Liver (tissue), 9 donors: ENCODE results near the gene ERAL1. TPM values are rescaled to one million over a fixed set of nuclear protein-coding genes. Genes with fewer than 3 reads are reported as not detected.

Source experiments
- DNase-seq: peaks from one replicate; pipeline ENCODE4 v3.0.0-alpha.2; 2017; ENCODE audit warnings: low spot score
- H3K27ac ChIP-seq, 2 donors: one replicate each; pipeline ENCODE4 v1.7.0; 2013; ENCODE audit warnings: inconsistent platforms in 2 of 2, low read length in 2 of 2, control low read depth in 1 of 2, low read depth in 1 of 2, mild to moderate bottlenecking in 1 of 2
- H3K27me3 ChIP-seq, 4 donors: one replicate each; pipeline versions ENCODE4 v1.6.1 to v1.7.0; 2013; ENCODE audit warnings: low read length in 3 of 4, inconsistent platforms in 1 of 4, mild to moderate bottlenecking in 1 of 4, moderate library complexity in 1 of 4; ENCODE audit not compliant: control insufficient read depth in 4 of 4, insufficient read depth in 4 of 4
- H3K36me3 ChIP-seq, 4 donors: one replicate each; pipeline versions ENCODE4 v1.6.1 to v1.7.0; 2013; ENCODE audit warnings: low read length in 3 of 4, mild to moderate bottlenecking in 3 of 4, low read depth in 1 of 4, moderate library complexity in 1 of 4; ENCODE audit not compliant: control insufficient read depth in 4 of 4, insufficient read depth in 3 of 4
- H3K4me1 ChIP-seq, 4 donors: one replicate each; pipeline versions ENCODE4 v1.6.1 to v1.7.0; 2013; ENCODE audit warnings: low read length in 3 of 4, mild to moderate bottlenecking in 3 of 4, moderate library complexity in 1 of 4; ENCODE audit not compliant: control insufficient read depth in 4 of 4, insufficient read depth in 4 of 4
- H3K4me3 ChIP-seq, 3 donors: one replicate each; pipeline versions ENCODE4 v1.6.1 to v1.7.0; 2013; ENCODE audit warnings: low read length in 3 of 3, control low read depth in 1 of 3, low read depth in 1 of 3, mild to moderate bottlenecking in 1 of 3
- H3K9ac ChIP-seq, 2 donors: one replicate each; pipeline ENCODE4 v1.7.0; 2013; ENCODE audit warnings: low read length in 2 of 2, mild to moderate bottlenecking in 2 of 2, moderate library complexity in 2 of 2, control low read depth in 1 of 2, low read depth in 1 of 2
- H3K9me3 ChIP-seq, 4 donors: one replicate each; pipeline versions ENCODE4 v1.6.1 to v1.7.0; 2013; ENCODE audit warnings: low read length in 3 of 4; ENCODE audit not compliant: control insufficient read depth in 4 of 4
- EGR1 ChIP-seq, 2 donors: IDR thresholded peaks; 2 replicates each; pipeline ENCODE4 v1.6.1; 2016 to 2018; ENCODE audit warnings: antibody characterized with exemption in 2 of 2, low read depth in 2 of 2
- FOXA1 ChIP-seq: IDR thresholded peaks from 2 replicates; pipeline ENCODE4 v1.6.1; 2016; ENCODE audit warnings: antibody characterized with exemption
- FOXA2 ChIP-seq: IDR thresholded peaks from 2 replicates; pipeline ENCODE4 v1.6.1; 2016; ENCODE audit warnings: antibody characterized with exemption
- MAX ChIP-seq: IDR thresholded peaks from 2 replicates; pipeline ENCODE4 v1.6.1; 2016; ENCODE audit warnings: antibody characterized with exemption
- NR2F2 ChIP-seq: IDR thresholded peaks from 2 replicates; pipeline ENCODE4 v1.6.1; 2016; ENCODE audit warnings: antibody characterized with exemption
- RAD21 ChIP-seq, 2 donors: IDR thresholded peaks; 2 replicates each; pipeline ENCODE4 v1.6.1; 2016; ENCODE audit warnings: antibody characterized with exemption in 2 of 2, mild to moderate bottlenecking in 2 of 2
- REST ChIP-seq: IDR thresholded peaks from 2 replicates; pipeline ENCODE4 v1.6.1; 2016; ENCODE audit warnings: antibody characterized with exemption, mild to moderate bottlenecking
- RXRA ChIP-seq, 2 donors: IDR thresholded peaks; 2 replicates each; pipeline ENCODE4 v1.6.1; 2017 to 2018; ENCODE audit warnings: antibody characterized with exemption in 2 of 2, mild to moderate bottlenecking in 1 of 2
- SP1 ChIP-seq: IDR thresholded peaks from 2 replicates; pipeline ENCODE4 v1.6.1; 2018; ENCODE audit warnings: antibody characterized with exemption, mild to moderate bottlenecking
- TAF1 ChIP-seq: conservative IDR thresholded peaks from 2 replicates; pipeline ENCODE4 v1.6.1; 2016; ENCODE audit warnings: antibody characterized with exemption, mild to moderate bottlenecking
- YY1 ChIP-seq: IDR thresholded peaks from 2 replicates; pipeline ENCODE4 v1.6.1; 2016; ENCODE audit warnings: antibody characterized with exemption, mild to moderate bottlenecking
- ZBTB33 ChIP-seq: IDR thresholded peaks from 2 replicates; pipeline ENCODE4 v1.6.1; 2016; ENCODE audit warnings: antibody characterized with exemption
- WGBS: extraction: QIAGEN DNeasy Blood & Tissue Kit; methylation state at CpG from one replicate; pipeline ENCODE4 v1.1.7; 2013; 5-methylcytosine and 5-hydroxymethylcytosine counted together
- polyA plus RNA-seq, 2 donors: library from polyadenylated mRNA; stranded (reverse) in 1 of 2; unstranded in 1 of 2; fragments of 200-250 nt in 1 of 2; fragments of >200 nt in 1 of 2; fragmentation: Nextera tagmentation in 1 of 2; extraction: Ambion mirVana in 1 of 2; gene quantifications; one replicate each; pipeline versions ENCODE4 v1.2.1 to v1.2.3, GENCODE V29; 2013 to 2015
- total RNA-seq, 2 donors: library from RNA; depleted of rRNA; stranded (reverse); fragments of >200 nt; gene quantifications; one replicate each; pipeline ENCODE4 v1.2.3, GENCODE V29; 2014
- TF ChIP-seq, protein P1 (sequence below): IDR thresholded peaks from 2 replicates; pipeline ENCODE4 v1.6.1; 2016; ENCODE audit warnings: antibody characterized with exemption
- donor health status: healthy.
- donor health status: healthy.
- donor health status: healthy.
- donor health status: healthy.
- donor health status: healthy.

Gene ERAL1
- total and polyA plus RNA-seq, 4 donors = 17.3 to 34.5 (median 29.5) TPM

DNA sequence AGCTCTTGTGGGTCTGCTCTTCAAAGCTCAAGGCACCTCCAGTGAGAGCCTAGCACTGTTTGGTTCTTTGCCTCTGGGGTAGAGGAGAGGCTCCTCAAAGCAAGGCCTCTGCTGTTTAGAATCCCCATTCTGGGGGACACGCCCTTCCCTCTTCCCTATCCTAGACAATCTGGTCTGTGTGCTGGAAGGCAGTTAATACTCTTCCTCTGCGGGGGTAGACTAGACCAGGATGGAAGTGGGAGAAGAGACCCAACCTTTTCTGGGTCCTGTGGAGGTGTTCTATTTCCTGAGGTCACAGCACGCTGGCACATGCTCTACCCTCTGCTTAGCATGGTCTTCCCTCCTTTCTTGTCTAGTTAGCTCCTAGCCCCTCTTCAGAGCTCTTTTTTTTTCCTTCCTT lies 7.7 kb downstream of the ERAL1 start (continued):
- no peak for TF ChIP-seq RXRA (IDR thresholded peaks at IDR 0.05)

GRCh38 chr17:28863953-28864352 lies 9.1 kb downstream of the ERAL1 start:
- Histone ChIP-seq H3K36me3 (peaks cover 4 to 16% (median 8%) of the 10 kb centered on the region in 4 donors), H3K4me3 (no peak overlapping the region), H3K4me1 (no peaks in the 10 kb centered on the region), H3K27me3 (no peaks in the 10 kb centered on the region), H3K27ac (no peak overlapping the region), H3K9ac (no peak overlapping the region), H3K9me3 (no peaks in the 10 kb centered on the region)
- TF ChIP-seq YY1 (no peak), NR2F2 (no peak), SP1 (no peak), FOXA1 (no peak), FOXA2 (no peak), RAD21 (IDR thresholded peaks at IDR 0.05) (no peak), MAX (no peak), REST (no peak), EGR1 (IDR thresholded peaks at IDR 0.05; ENCODE audit: low read depth in 2 of 2) (no peak)
- TF ChIP-seq, protein P1, sequence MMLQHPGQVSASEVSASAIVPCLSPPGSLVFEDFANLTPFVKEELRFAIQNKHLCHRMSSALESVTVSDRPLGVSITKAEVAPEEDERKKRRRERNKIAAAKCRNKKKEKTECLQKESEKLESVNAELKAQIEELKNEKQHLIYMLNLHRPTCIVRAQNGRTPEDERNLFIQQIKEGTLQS = no peak
- DNase-seq = no peak
- 97% methylated on average over 1 of the region's 1 CpG for WGBS

DNA sequence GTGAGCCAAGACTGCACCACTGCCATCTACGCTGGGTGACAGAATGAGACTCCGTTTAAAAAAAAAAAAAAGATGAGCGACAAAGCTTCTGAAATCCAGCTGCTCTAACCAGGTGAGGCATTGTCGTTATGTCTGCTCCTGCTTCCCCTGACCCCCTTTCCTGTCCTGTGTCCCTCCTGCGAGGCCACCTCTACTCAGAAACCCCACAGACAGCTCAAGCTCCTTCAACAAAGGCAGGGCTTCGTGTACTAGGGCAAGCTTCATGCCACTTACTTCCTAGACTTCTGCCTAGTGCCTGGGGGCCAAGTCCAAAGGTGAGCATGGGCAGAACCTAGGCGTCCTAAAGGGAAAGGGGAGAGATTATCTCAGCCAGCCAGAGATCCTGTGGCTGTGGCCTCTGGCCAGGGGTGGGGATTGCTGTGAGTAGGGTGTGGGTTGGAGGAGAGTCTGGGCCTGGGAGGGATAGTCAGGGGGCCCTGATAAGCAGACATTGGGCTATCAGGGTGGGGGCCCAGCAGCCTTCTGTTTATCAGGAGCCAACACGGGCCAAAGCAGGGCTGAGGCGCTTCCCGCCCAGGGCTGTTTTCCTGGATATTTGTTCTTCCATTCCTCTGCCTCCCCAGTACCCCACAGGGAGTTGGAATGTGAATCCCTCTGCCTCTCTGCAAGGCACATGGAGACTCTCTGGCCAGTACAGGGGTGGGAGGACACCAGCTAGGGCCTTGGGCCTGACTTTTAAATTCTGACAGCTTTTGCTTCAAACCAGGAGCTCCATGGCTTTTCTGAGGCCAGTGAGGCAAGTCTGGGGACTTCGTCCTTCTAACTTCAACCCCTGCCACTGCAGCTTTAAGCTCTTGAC lies 10.4 kb downstream of the ERAL1 start:
- no peaks in the 10 kb centered on the region for H3K27me3 ChIP-seq
- H3K9me3 ChIP-seq = no peaks in the 10 kb centered on the region
- TF ChIP-seq ZBTB33 (no peak), TAF1 (no peak)
- H3K27ac ChIP-seq = no peak overlapping the region
- WGBS = 73% methylated on average over 11 of the region's 11 CpGs
- H3K36me3 ChIP-seq = peaks cover 4 to 12% (median 5%) of the 10 kb centered on the region in 4 donors
- no peak overlapping the region for H3K4me3 ChIP-seq
- no peaks in the 10 kb centered on the region for H3K4me1 ChIP-seq
- DNase-seq = peak; percentile 86
- no peak overlapping the region for H3K9ac ChIP-seq
